Fibroblast of pulmonary artery (primary cell): ENCODE measurements around the gene TPR.
"Not testable (repeated sequence)": the region's sequence is repeated elsewhere in the genome, so short reads cannot be mapped to it uniquely, and the experiment has no call there.

Experiments
- DNase-seq: peaks from one replicate; pipeline ENCODE4 v3.0.0-alpha.2; 2010; ENCODE audit warnings: low read depth
- H3K4me3 ChIP-seq: replicated peaks from 2 replicates; pipeline ENCODE4 v1.5.1; 2011; ENCODE audit warnings: low read depth, mild to moderate bottlenecking, control low read depth, low read length, moderate library complexity
- TF ChIP-seq, protein P1 (sequence below): IDR thresholded peaks from 2 replicates; pipeline ENCODE4 v1.5.1; 2011; ENCODE audit warnings: mild to moderate bottlenecking, control low read depth, low read length, inconsistent platforms; ENCODE audit errors: missing control alignments

The TPR gene

GRCh38 chr1:186375929-186376319 is 871 bp upstream of the TPR start:
- peak overlapping the region; percentile 87 for H3K4me3 ChIP-seq
- DNase-seq, result no peak
- TF ChIP-seq, protein P1, sequence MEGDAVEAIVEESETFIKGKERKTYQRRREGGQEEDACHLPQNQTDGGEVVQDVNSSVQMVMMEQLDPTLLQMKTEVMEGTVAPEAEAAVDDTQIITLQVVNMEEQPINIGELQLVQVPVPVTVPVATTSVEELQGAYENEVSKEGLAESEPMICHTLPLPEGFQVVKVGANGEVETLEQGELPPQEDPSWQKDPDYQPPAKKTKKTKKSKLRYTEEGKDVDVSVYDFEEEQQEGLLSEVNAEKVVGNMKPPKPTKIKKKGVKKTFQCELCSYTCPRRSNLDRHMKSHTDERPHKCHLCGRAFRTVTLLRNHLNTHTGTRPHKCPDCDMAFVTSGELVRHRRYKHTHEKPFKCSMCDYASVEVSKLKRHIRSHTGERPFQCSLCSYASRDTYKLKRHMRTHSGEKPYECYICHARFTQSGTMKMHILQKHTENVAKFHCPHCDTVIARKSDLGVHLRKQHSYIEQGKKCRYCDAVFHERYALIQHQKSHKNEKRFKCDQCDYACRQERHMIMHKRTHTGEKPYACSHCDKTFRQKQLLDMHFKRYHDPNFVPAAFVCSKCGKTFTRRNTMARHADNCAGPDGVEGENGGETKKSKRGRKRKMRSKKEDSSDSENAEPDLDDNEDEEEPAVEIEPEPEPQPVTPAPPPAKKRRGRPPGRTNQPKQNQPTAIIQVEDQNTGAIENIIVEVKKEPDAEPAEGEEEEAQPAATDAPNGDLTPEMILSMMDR, result no peak

GRCh38 chr1:186374303-186375151 is 526 bp downstream of the TPR start:
- TF ChIP-seq, protein P1, result no peak
- peak overlapping the region; percentile 87 for H3K4me3 ChIP-seq
- peak; percentile 26 for DNase-seq

GRCh38 chr1:186347837-186348691 is 27.0 kb downstream of the TPR start:
- not testable (repeated sequence) for H3K4me3 ChIP-seq
- peak; percentile 21 for DNase-seq

DNA sequence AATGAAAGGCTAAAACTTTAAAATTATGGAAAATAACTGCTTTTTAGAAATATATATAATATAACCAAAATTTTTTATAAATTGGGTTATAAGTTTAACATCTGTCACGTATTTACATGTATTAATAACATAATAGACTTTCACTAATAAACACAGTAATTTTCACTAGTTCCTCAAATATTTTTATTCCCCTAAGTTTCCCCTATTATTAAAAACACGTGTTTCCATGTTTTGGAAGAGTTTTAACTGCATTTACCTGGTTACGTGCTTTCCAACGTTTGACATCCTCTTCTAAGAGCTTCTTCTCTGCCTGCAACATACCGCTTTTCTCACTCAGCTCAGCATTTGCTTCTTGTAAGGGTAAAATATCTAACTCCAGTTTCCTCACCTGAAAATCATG is 34.3 kb downstream of the TPR start:
- TF ChIP-seq, protein P1, result no peak
- no peak overlapping the region for H3K4me3 ChIP-seq
- no peak for DNase-seq

DNA sequence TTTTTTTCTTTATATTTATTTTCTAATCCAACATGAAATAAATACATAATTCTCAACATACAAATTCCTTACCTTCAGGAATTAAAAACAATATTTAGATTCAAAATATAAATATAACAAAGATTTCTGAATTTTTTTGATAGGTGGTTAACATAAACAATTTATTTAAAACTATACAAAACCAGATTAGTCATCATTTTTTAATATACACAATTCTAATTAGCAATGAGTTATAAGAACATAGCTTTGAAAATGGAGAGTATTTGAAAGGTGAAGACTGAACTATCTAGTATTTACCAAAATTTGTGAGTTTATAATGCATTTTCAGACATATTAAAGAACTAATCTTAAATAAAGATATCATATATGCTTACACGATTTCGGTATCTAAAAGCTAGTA is 37.5 kb downstream of the TPR start:
- TF ChIP-seq, protein P1, result no peak
- H3K4me3 ChIP-seq, result no peak overlapping the region
- DNase-seq, result no peak

DNA sequence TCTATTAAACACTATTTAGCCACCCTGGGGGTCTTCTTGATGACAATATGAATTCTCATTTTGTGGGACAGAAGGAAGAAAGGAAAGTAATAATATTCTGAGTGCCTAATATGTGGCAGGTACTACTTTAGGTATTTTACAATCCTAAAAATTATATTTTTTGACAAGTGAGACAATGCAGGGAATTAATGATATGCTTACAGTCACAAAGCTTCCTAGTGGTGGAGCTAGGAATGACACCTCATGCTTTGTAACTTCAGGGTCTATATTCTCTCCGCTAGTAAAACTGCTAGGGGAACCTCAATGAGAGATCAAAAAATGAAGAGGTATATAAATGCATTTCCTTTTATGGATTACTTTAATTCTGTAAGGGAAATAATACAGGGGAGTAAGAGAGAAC is 44.3 kb downstream of the TPR start:
- no peak overlapping the region for H3K4me3 ChIP-seq
- TF ChIP-seq, protein P1, result peak; percentile 46
- no peak for DNase-seq

DNA sequence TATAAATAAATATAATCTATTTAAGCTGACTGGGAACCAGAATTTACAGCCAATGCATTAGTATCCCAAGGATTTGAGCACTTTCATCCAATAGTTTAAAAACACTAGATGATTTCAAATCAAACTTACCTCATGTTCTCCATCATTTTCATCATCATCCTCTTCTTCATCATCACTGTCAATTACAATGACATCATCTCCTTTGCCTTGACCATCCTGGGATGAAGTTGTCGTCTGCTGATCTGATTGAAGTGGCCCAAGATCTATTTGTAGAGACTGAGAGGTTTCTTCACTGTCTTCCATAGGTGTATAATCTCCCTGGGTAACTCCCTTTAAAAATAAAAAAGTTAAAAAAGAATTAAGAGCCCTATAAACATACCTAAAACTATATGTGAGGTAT is 47.7 kb downstream of the TPR start:
- no peak for DNase-seq
- TF ChIP-seq, protein P1, result no peak
- H3K4me3 ChIP-seq, result no peak overlapping the region
